ENCODE measurements around the gene PPIE. TPM values are rescaled to one million over a fixed set of nuclear protein-coding genes. Genes with fewer than 3 reads are reported as not detected.

PPIE gene
- total and polyA plus RNA-seq, 2 of the 8 experiments (the other 6 are each of a cell fraction or from before 2014, with no cell fraction given) = 38.9 to 56.1 TPM

- Histone ChIP-seq H3K27ac (ENCODE audit: low read depth, low read length) (no peak overlapping the region), H4K8ac (ENCODE audit: extremely low read depth, insufficient read depth, low read length) (no peak overlapping the region), H2BK15ac (ENCODE audit: low read length) (no peak overlapping the region), H4K5ac (ENCODE audit: insufficient read length, low read depth, low read length) (no peak overlapping the region), H2BK20ac (ENCODE audit: low read length) (no peak overlapping the region), H3K9ac (replicated peaks in 1 of 4; ENCODE audit: extremely low read depth in 1 of 4, low read depth in 3 of 4, low read length in 3 of 4) (no peak overlapping the region), H2BK120ac (replicated peaks; ENCODE audit: low read depth, low read length) (no peak overlapping the region), H3K27me3 (replicated peaks in 1 of 4; ENCODE audit: control insufficient read depth in 3 of 4, extremely low read depth in 1 of 4, insufficient read depth in 3 of 4, low read length in 3 of 4) (no peaks in the 10 kb centered on the region), H3K4ac (replicated peaks; ENCODE audit: insufficient read length, low read depth, low read length) (no peak overlapping the region), H3K4me3 (ENCODE audit: extremely low read depth in 1 of 4, insufficient read depth in 2 of 4, low read depth in 3 of 4, low read length in 4 of 4) (no peak overlapping the region), H4K20me1 (replicated peaks in 1 of 2; ENCODE audit: control insufficient read depth in 1 of 2, insufficient read depth in 2 of 2, low read length in 2 of 2) (peaks cover 0 to 6% of the 10 kb centered on the region in 2 experiments), H2BK12ac (ENCODE audit: low read depth, low read length) (no peak overlapping the region), H3K23me2 (ENCODE audit: low read depth, low read length) (no peaks in the 10 kb centered on the region), H2AFZ (ENCODE audit: low read length) (no peak overlapping the region), H3K36me3 (ENCODE audit: control insufficient read depth in 2 of 4, insufficient read depth in 4 of 4, low read length in 3 of 4) (peaks cover 2 to 10% (median 3%) of the 10 kb centered on the region in 4 experiments; a peak in 5 of 8 replicates), H2AK5ac (ENCODE audit: low read depth, low read length) (no peak overlapping the region), H3K14ac (ENCODE audit: insufficient read length) (no peak overlapping the region), H3K79me2 (ENCODE audit: control insufficient read depth in 1 of 2, insufficient read depth in 2 of 2, low read length in 2 of 2) (no peaks in the 10 kb centered on the region), H3K4me1 (replicated peaks in 1 of 4; ENCODE audit: control insufficient read depth in 3 of 4, insufficient read depth in 4 of 4, low read length in 3 of 4) (no peaks in the 10 kb centered on the region), H2BK5ac (ENCODE audit: low read depth, low read length) (no peak overlapping the region), H3K9me3 (ENCODE audit: insufficient read depth in 2 of 2, low read depth in 1 of 2, low read length in 1 of 2) (peaks cover 5 to 12% of the 10 kb centered on the region in 2 experiments; a peak in 1 of 4 replicates), H4K91ac (replicated peaks; ENCODE audit: insufficient read length, low read length) (no peak overlapping the region), H3K23ac (ENCODE audit: insufficient read length) (no peak overlapping the region), H3K4me2 (ENCODE audit: insufficient read depth in 1 of 2, low read depth in 2 of 2, low read length in 2 of 2) (no peak overlapping the region), H3K56ac (replicated peaks; ENCODE audit: insufficient read length, low read depth, low read length) (no peak overlapping the region), H3K18ac (ENCODE audit: extremely low read depth, low read length) (no peak overlapping the region), H3K79me1 (ENCODE audit: low read depth, low read length) (no peaks in the 10 kb centered on the region)
- POLR2A ChIA-PET (ENCODE audit: partially characterized antibody) = interaction anchor here (0.8 to 1.4 kb wide), 2 partner anchors 20 to 21 kb away, joined by 3 read pairs; partner anchors contain the start of gene PPIE
- DNase-seq (ENCODE audit: low read depth in 1 of 2, low spot score in 2 of 2) = no peak
- CTCF ChIA-PET (ENCODE audit: partially characterized antibody) = interaction anchor here (0.8 kb wide), 1 partner anchor 24 kb away, joined by 4 read pairs; no protein-coding TSS in a partner anchor
- no peak for FAIRE-seq
- TF ChIP-seq MAX (IDR thresholded peaks at IDR 0.05) (no peak), TBP (IDR thresholded peaks at IDR 0.05; ENCODE audit: low read depth, low read length) (no peak), RNF2 (IDR thresholded peaks at IDR 0.05; ENCODE audit: borderline replicate concordance, low read depth, low read length, missing control alignments, poor library complexity, severe bottlenecking) (no peak), SRF (IDR thresholded peaks at IDR 0.05; ENCODE audit: low read depth, low read length) (no peak), BRCA1 (IDR thresholded peaks at IDR 0.05; ENCODE audit: low read depth, low read length) (no peak), SP4 (IDR thresholded peaks at IDR 0.05; ENCODE audit: low read length) (no peak), RXRA (IDR thresholded peaks at IDR 0.05; ENCODE audit: insufficient read depth, low read depth, low read length) (no peak), POLR2AphosphoS5 (IDR thresholded peaks at IDR 0.05; ENCODE audit: low read depth, low read length) (no peak), POU5F1 (IDR thresholded peaks at IDR 0.05; ENCODE audit: low read depth, low read length) (no peak), ZNF274 (IDR thresholded peaks at IDR 0.05; ENCODE audit: borderline replicate concordance, extremely low read depth, low read length) (no peak)
- TF ChIP-seq, protein P1, sequence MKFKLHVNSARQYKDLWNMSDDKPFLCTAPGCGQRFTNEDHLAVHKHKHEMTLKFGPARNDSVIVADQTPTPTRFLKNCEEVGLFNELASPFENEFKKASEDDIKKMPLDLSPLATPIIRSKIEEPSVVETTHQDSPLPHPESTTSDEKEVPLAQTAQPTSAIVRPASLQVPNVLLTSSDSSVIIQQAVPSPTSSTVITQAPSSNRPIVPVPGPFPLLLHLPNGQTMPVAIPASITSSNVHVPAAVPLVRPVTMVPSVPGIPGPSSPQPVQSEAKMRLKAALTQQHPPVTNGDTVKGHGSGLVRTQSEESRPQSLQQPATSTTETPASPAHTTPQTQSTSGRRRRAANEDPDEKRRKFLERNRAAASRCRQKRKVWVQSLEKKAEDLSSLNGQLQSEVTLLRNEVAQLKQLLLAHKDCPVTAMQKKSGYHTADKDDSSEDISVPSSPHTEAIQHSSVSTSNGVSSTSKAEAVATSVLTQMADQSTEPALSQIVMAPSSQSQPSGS (IDR thresholded peaks at IDR 0.05; ENCODE audit: low read length) = no peak
Observed at GRCh38 chr1:39759436-39759726, 20.7 kb downstream of the PPIE start.
